Spleen (tissue), 11 donors: ENCODE measurements around the gene PTPN9. TPM values are rescaled to one million over a fixed set of nuclear protein-coding genes. Genes with fewer than 3 reads are reported as not detected.
A peak's percentile ranks its signal among the peaks of the same experiment; 100 is the strongest.
"Not testable (repeated sequence)": the region's sequence is repeated elsewhere in the genome, so short reads cannot be mapped to it uniquely, and the experiment has no call there.

Experiments
- DNase-seq: peaks from one replicate; pipeline ENCODE4 v3.0.0-alpha.2; 2020
- H3K27ac ChIP-seq, 8 donors: fragments of 200-600 bp; sonication (generic) in 7 of 8; 1 replicate in 4 of 8; 2 replicates in 4 of 8; pipeline versions ENCODE4 v1.5.0 to v1.8.0; 2016 to 2021; ENCODE audit warnings: inconsistent platforms in 4 of 8, mild to moderate bottlenecking in 4 of 8, moderate library complexity in 1 of 8
- H3K27me3 ChIP-seq, 7 donors: fragments of 200-600 bp; sonication (generic) in 6 of 7; replicated peaks in 1 of 7; 1 replicate in 4 of 7; 2 replicates in 3 of 7; pipeline versions ENCODE4 v1.5.0 to v1.8.0; 2016 to 2021; ENCODE audit warnings: inconsistent platforms in 3 of 7, mild to moderate bottlenecking in 1 of 7
- H3K36me3 ChIP-seq, 6 donors: fragments of 200-600 bp; sonication (generic) in 5 of 6; 1 replicate in 4 of 6; 2 replicates in 2 of 6; pipeline versions ENCODE4 v1.5.0 to v1.8.0; 2016 to 2021; ENCODE audit warnings: inconsistent platforms in 2 of 6
- H3K4me1 ChIP-seq, 6 donors: fragments of 200-600 bp; sonication (generic) in 5 of 6; 1 replicate in 3 of 6; 2 replicates in 3 of 6; pipeline versions ENCODE4 v1.5.0 to v1.8.0; 2016 to 2021; ENCODE audit warnings: inconsistent platforms in 3 of 6
- H3K4me3 ChIP-seq, 8 donors: fragments of 200-600 bp; sonication (generic) in 7 of 8; 1 replicate in 4 of 8; 2 replicates in 4 of 8; pipeline versions ENCODE4 v1.5.0 to v1.8.0; 2016 to 2021; ENCODE audit warnings: inconsistent platforms in 4 of 8, mild to moderate bottlenecking in 4 of 8, moderate library complexity in 2 of 8
- H3K9me3 ChIP-seq, 8 donors: fragments of 200-600 bp; sonication (generic) in 7 of 8; 1 replicate in 4 of 8; 2 replicates in 4 of 8; pipeline versions ENCODE4 v1.5.0 to v1.8.0; 2016 to 2021; ENCODE audit warnings: inconsistent platforms in 4 of 8
- POLR2A ChIP-seq, 3 donors: fragments of 450-650 bp; IDR thresholded peaks; one replicate each; pipeline ENCODE4 v1.5.1; 2017; ENCODE audit warnings: antibody characterized with exemption in 3 of 3, mild to moderate bottlenecking in 1 of 3
- POLR2AphosphoS5 ChIP-seq, 3 donors: sonication (generic); formaldehyde crosslinking; IDR thresholded peaks; one replicate each; pipeline ENCODE4 v1.5.1; 2017; ENCODE audit warnings: antibody characterized with exemption in 3 of 3
- WGBS, 5 donors: extraction: QIAGEN DNeasy Blood & Tissue Kit in 3 of 5; methylation state at CpG; one replicate each; pipeline versions ENCODE4 v1.1.5 to v1.1.7; 2013 to 2018; 5-methylcytosine and 5-hydroxymethylcytosine counted together
- intact Hi-C: fragments of 100-400 bp; cut with DNase I; formaldehyde crosslinking; loops from one replicate; pipeline ENCODE4 v1.15.0; 2023; ENCODE audit warnings: low total_unique reads
- polyA plus RNA-seq, 3 donors: library from polyadenylated mRNA; stranded (reverse); fragments of 200-250 nt; gene quantifications; one replicate each; pipeline ENCODE4 v1.2.1, GENCODE V29; 2013
- total RNA-seq, 7 donors: library from RNA; depleted of rRNA in 3 of 7; stranded (reverse); fragments of >200 nt in 3 of 7; fragmentation: NEBNext Ultra II Directional in 4 of 7; extraction: Animal tissue kit (Norgen Biotek cat#: 25700) in 4 of 7; gene quantifications; one replicate each; pipeline versions ENCODE4 v1.1.0 to v1.2.1, GENCODE V29; 2016 to 2021
- TF ChIP-seq, protein P1 (sequence below), 11 experiments: fragments of 200-600 bp in 7 of 11; fragments of 450-650 bp in 4 of 11; sonication (generic) in 4 of 11; IDR thresholded peaks in 8 of 11; conservative IDR thresholded peaks in 3 of 11; 1 replicate in 7 of 11; 2 replicates in 4 of 11; pipeline versions ENCODE4 v1.4.0 to v1.8.0; 2016 to 2021; ENCODE audit warnings: antibody characterized with exemption in 11 of 11, inconsistent platforms in 4 of 11, mild to moderate bottlenecking in 1 of 11
- donor health status: healthy with polysubstance abuse.
- donor health status: DM: no; HTN: no; CAD: no; lungs with moderate emphysema.
- donor health status: DM: no; HTN: no; CAD: no.
- donor health status: Bipolar disorder and iron deficiency.
- donor health status: healthy.
- donor health status: DM: no; HTN: no; CAD: no.
- donor health status: DM: yes; HTN: yes; CAD: no.

The PTPN9 gene
- total and polyA plus RNA-seq, 10 donors, result 4.6 to 32.5 (median 22.3) TPM

DNA sequence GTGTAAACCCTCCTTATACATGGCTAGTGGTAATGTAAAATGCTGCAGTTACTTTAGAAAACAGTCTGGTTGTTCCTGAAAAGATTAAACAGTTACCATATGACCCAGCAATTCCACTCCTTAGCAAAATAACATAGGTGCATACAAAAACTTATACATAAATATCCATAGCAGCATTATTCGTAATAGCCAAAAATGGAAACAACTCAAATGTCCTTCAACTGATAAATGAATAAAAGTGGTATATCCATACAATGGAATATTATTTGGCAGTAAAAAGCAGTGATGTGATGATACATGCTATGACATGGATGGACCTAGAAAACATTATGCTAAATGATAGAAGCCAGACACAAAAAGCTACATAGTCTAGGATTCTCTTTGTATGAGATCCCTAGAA, 96.0 kb downstream of the PTPN9 start:
- no peak for DNase-seq
- TF ChIP-seq POLR2AphosphoS5 (IDR thresholded peaks at IDR 0.05) (no peak), POLR2A (IDR thresholded peaks at IDR 0.05) (no peak)
- TF ChIP-seq, protein P1, sequence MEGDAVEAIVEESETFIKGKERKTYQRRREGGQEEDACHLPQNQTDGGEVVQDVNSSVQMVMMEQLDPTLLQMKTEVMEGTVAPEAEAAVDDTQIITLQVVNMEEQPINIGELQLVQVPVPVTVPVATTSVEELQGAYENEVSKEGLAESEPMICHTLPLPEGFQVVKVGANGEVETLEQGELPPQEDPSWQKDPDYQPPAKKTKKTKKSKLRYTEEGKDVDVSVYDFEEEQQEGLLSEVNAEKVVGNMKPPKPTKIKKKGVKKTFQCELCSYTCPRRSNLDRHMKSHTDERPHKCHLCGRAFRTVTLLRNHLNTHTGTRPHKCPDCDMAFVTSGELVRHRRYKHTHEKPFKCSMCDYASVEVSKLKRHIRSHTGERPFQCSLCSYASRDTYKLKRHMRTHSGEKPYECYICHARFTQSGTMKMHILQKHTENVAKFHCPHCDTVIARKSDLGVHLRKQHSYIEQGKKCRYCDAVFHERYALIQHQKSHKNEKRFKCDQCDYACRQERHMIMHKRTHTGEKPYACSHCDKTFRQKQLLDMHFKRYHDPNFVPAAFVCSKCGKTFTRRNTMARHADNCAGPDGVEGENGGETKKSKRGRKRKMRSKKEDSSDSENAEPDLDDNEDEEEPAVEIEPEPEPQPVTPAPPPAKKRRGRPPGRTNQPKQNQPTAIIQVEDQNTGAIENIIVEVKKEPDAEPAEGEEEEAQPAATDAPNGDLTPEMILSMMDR (IDR thresholded peaks at IDR 0.05 in 8 of 11, conservative IDR thresholded peaks at IDR 0.05 in 3 of 11), result no peak
- Histone ChIP-seq H3K4me1 (peaks cover 0 to 8% (median 2%) of the 10 kb centered on the region in 6 donors), H3K27ac (peak overlapping the region in 2 of 8 donors; percentile 27 to 37), H3K4me3 (no peak overlapping the region), H3K27me3 (no peaks in the 10 kb centered on the region), H3K9me3 (no peaks in the 10 kb centered on the region), H3K36me3 (peaks cover 0 to 60% (median 20%) of the 10 kb centered on the region in 6 donors)
- WGBS, 5 donors, result 96 to 100% (median 100%) methylated on average over 1 of the region's 1 CpG
- intact Hi-C loops, result no loop called here

DNA sequence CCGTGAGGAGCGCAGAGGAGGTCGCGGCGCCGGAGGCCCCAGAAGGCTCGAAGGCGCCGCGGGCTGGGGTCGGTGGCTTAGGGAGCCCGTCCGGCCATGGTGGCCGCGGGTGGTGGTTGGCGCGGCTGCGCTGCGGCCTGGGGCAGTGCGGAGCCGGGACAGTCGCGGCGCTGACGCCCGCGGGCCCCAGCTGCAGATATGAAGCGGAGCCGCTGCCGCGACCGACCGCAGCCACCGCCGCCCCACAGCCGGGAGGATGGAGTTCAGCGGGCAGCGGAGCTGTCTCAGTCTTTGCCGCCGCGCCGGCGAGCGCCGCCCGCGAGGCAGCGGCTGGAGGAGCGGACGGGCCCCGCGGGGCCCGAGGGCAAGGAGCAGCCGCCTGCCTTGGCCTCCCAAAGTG, 98.7 kb downstream of the PTPN9 start:
- H3K27me3 ChIP-seq, H3K4me3 ChIP-seq, intact Hi-C loops, H3K4me1 ChIP-seq, H3K27ac ChIP-seq, DNase-seq, H3K9me3 ChIP-seq: not testable (repeated sequence)
- WGBS, 5 donors, result 95 to 99% (median 98%) methylated on average over 9 to 54 of the region's 54 CpGs
- peaks cover 0 to 64% (median 17%) of the 10 kb centered on the region in 6 donors for H3K36me3 ChIP-seq

DNA sequence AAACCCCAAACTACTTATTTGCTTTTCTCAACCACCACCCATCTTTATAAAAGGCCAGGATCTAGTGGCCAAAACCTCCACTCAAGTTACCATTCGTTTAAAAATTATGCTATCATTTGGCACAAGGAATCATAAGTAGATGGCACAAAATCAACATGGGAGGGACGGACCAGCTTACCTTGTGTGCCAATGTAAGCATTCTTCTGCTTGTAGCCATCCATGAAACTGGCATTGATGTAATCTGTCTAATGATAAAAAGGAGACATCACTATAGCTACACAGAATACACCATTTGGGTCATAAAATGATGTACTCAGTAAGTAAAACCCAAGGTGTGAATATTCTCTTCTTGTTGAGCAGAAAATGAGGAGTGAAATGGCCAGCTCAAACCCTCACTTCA, 99.4 kb downstream of the PTPN9 start:
- no peak for DNase-seq
- TF ChIP-seq, protein P1 (IDR thresholded peaks at IDR 0.05 in 8 of 11, conservative IDR thresholded peaks at IDR 0.05 in 3 of 11), result no peak
- TF ChIP-seq POLR2AphosphoS5 (IDR thresholded peaks at IDR 0.05), result no peak
- no peak for TF ChIP-seq POLR2A (IDR thresholded peaks at IDR 0.05)
- Histone ChIP-seq H3K4me3 (no peak overlapping the region), H3K27ac (no peak overlapping the region), H3K9me3 (no peaks in the 10 kb centered on the region), H3K27me3 (no peaks in the 10 kb centered on the region), H3K36me3 (peaks cover 0 to 72% (median 17%) of the 10 kb centered on the region in 6 donors), H3K4me1 (peaks cover 0 to 8% (median 2%) of the 10 kb centered on the region in 6 donors)
- WGBS, 5 donors, result 87 to 99% (median 95%) methylated on average over 2 of the region's 2 CpGs
- intact Hi-C loops, result no loop called here

DNA sequence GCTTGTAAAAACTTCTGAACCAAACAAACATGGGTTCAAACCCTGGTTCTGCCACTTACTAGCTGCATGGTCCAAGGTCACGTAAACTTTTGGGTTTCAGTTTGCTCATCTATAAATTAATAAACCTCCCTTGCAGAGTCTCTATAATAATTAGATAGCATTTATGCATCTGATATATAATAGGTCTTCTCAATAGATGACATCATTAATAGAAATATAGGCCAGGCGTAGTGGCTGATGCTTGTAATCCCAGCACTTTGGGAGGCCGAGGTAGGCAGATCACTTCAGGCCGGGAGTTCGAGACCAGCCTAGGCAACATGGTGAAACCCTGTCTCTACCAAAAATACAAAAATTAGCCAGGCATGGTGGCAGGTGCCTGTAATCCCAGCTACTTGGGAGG, 102.0 kb downstream of the PTPN9 start:
- intact Hi-C loops, DNase-seq, H3K27ac ChIP-seq, H3K4me1 ChIP-seq, H3K27me3 ChIP-seq, H3K9me3 ChIP-seq, H3K4me3 ChIP-seq: not testable (repeated sequence)
- 95 to 98% (median 98%) methylated on average over 5 of the region's 5 CpGs for WGBS, 5 donors
- H3K36me3 ChIP-seq, result peaks cover 0 to 84% (median 36%) of the 10 kb centered on the region in 6 donors

DNA sequence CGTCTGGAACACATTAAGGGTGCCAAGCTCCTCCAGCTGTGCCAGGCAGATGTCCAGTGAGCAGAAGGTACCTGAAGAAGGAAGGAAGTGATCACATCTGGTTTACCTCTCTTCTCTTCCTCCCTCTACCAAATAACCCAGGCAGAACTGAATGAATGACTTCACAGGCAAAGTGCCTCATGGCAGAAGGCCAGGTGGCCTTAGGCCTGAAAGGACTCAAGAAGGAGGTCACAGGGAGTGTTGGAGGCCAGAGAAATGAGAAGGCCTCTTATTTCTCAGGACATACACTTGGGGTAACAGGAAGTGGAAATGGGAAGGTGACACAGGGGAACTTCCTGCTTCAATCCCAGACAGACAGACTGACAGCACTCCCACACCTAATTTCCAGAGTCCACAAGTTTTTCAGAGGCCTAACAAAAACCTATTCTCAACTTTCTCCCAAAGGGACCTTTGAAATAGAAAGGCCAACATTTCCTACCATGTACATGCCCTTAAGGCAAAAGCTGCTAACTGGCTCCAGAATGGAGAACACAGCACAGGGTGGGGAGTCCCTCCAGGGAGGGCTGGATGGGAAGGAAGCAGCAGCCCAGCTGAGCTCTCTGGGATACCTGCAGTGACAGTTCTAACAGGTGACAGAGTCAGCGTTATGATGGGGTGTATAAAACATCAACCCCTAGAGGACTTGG, 110.1 kb downstream of the PTPN9 start:
- no peak for DNase-seq
- Histone ChIP-seq H3K9me3 (no peaks in the 10 kb centered on the region), H3K4me1 (peaks cover 0 to 13% (median 6%) of the 10 kb centered on the region in 6 donors), H3K4me3 (no peak overlapping the region), H3K36me3 (peaks cover 0 to 91% (median 63%) of the 10 kb centered on the region in 6 donors), H3K27me3 (no peaks in the 10 kb centered on the region), H3K27ac (peak overlapping the region in 2 of 8 donors; percentile 6 to 27)
- no peak for TF ChIP-seq POLR2AphosphoS5 (IDR thresholded peaks at IDR 0.05)
- TF ChIP-seq, protein P1 (IDR thresholded peaks at IDR 0.05 in 8 of 11, conservative IDR thresholded peaks at IDR 0.05 in 3 of 11), result no peak
- no peak for TF ChIP-seq POLR2A (IDR thresholded peaks at IDR 0.05)
- 82 to 97% (median 85%) methylated on average over 2 of the region's 2 CpGs for WGBS, 5 donors
- intact Hi-C loops, result no loop called here
